ENCODE results near the gene RARS2. TPM values are rescaled to one million over a fixed set of nuclear protein-coding genes. Genes with fewer than 3 reads are reported as not detected.

The RARS2 gene
- total RNA-seq, 1 donor from 2014 or later = 22.7 TPM

GRCh38 chr6:87555506-87555905 lies 34.3 kb downstream of the RARS2 start:
- H3K27me3 Mint-ChIP-seq = no peaks in the 10 kb centered on the region
- H3K27ac Mint-ChIP-seq = no peak overlapping the region
- no peak overlapping the region for H3K4me3 Mint-ChIP-seq
- peaks cover 31% of the 10 kb centered on the region for H3K36me3 Mint-ChIP-seq (ENCODE audit: low read depth)
- no peaks in the 10 kb centered on the region for H3K9me3 Mint-ChIP-seq
- intact Hi-C loops (cut with micrococcal nuclease) = no loop called here
- no peaks in the 10 kb centered on the region for H3K4me1 Mint-ChIP-seq
- DNase-seq = no peak

GRCh38 chr6:87553159-87553765 lies 36.5 kb downstream of the RARS2 start:
- DNase-seq = no peak
- no peaks in the 10 kb centered on the region for H3K4me1 Mint-ChIP-seq
- no peaks in the 10 kb centered on the region for H3K27me3 Mint-ChIP-seq
- intact Hi-C loops (cut with micrococcal nuclease) = no loop called here
- H3K36me3 Mint-ChIP-seq (ENCODE audit: low read depth) = peaks cover 40% of the 10 kb centered on the region
- no peak overlapping the region for H3K27ac Mint-ChIP-seq
- no peaks in the 10 kb centered on the region for H3K9me3 Mint-ChIP-seq
- H3K4me3 Mint-ChIP-seq = no peak overlapping the region

GRCh38 chr6:87551799-87552198 lies 38.0 kb downstream of the RARS2 start:
- Mint-ChIP-seq H3K27me3 (no peaks in the 10 kb centered on the region), H3K4me1 (no peaks in the 10 kb centered on the region), H3K27ac (no peak overlapping the region), H3K4me3 (no peak overlapping the region), H3K9me3 (no peaks in the 10 kb centered on the region), H3K36me3 (ENCODE audit: low read depth) (peaks cover 42% of the 10 kb centered on the region)
- no peak for DNase-seq
- intact Hi-C loops (cut with micrococcal nuclease) = no loop called here

- intact Hi-C loops (cut with micrococcal nuclease) = no loop called here
- H3K27ac Mint-ChIP-seq = no peak overlapping the region
- peaks cover 4% of the 10 kb centered on the region for H3K4me1 Mint-ChIP-seq
- H3K4me3 Mint-ChIP-seq = no peak overlapping the region
- DNase-seq = no peak
- peaks cover 59% of the 10 kb centered on the region for H3K36me3 Mint-ChIP-seq (ENCODE audit: low read depth)
- no peaks in the 10 kb centered on the region for H3K27me3 Mint-ChIP-seq
- H3K9me3 Mint-ChIP-seq = peaks cover 8% of the 10 kb centered on the region
Measured at GRCh38 chr6:87544474-87544735, 45.4 kb downstream of the RARS2 start.

- H3K4me3 Mint-ChIP-seq = no peak overlapping the region
- intact Hi-C loops (cut with micrococcal nuclease) = no loop called here
- DNase-seq = no peak
- H3K36me3 Mint-ChIP-seq (ENCODE audit: low read depth) = peaks cover 62% of the 10 kb centered on the region
- peaks cover 5% of the 10 kb centered on the region for H3K4me1 Mint-ChIP-seq
- H3K27ac Mint-ChIP-seq = no peak overlapping the region
- no peaks in the 10 kb centered on the region for H3K27me3 Mint-ChIP-seq
- H3K9me3 Mint-ChIP-seq = peaks cover 11% of the 10 kb centered on the region
Measured at GRCh38 chr6:87543696-87544473, 45.9 kb downstream of the RARS2 start.

GRCh38 chr6:87541744-87542143 lies 48.0 kb downstream of the RARS2 start:
- intact Hi-C loops (cut with micrococcal nuclease) = no loop called here
- Mint-ChIP-seq H3K27ac (no peak overlapping the region), H3K4me3 (no peak overlapping the region), H3K9me3 (peaks cover 11% of the 10 kb centered on the region), H3K36me3 (ENCODE audit: low read depth) (peaks cover 59% of the 10 kb centered on the region), H3K27me3 (no peaks in the 10 kb centered on the region), H3K4me1 (peaks cover 7% of the 10 kb centered on the region)
- DNase-seq = no peak

GRCh38 chr6:87541041-87541440 lies 48.7 kb downstream of the RARS2 start:
- Mint-ChIP-seq H3K36me3 (ENCODE audit: low read depth) (peaks cover 57% of the 10 kb centered on the region), H3K4me1 (peaks cover 7% of the 10 kb centered on the region)
- no peak for DNase-seq

GRCh38 chr6:87540539-87540938 lies 49.2 kb downstream of the RARS2 start:
- Mint-ChIP-seq H3K27me3 (no peaks in the 10 kb centered on the region), H3K27ac (no peak overlapping the region), H3K4me1 (peaks cover 7% of the 10 kb centered on the region), H3K36me3 (ENCODE audit: low read depth) (peaks cover 55% of the 10 kb centered on the region), H3K4me3 (no peak overlapping the region), H3K9me3 (peaks cover 11% of the 10 kb centered on the region)
- intact Hi-C loops (cut with micrococcal nuclease) = no loop called here
- DNase-seq = no peak

More at GRCh38 chr6:87541041-87541440, 48.7 kb downstream of the RARS2 start:
- H3K9me3 Mint-ChIP-seq = peaks cover 11% of the 10 kb centered on the region
- no peak overlapping the region for H3K27ac Mint-ChIP-seq
- intact Hi-C loops (cut with micrococcal nuclease) = no loop called here
- no peaks in the 10 kb centered on the region for H3K27me3 Mint-ChIP-seq
- H3K4me3 Mint-ChIP-seq = no peak overlapping the region

GRCh38 chr6:87539554-87539953 lies 50.2 kb downstream of the RARS2 start:
- DNase-seq = no peak
- intact Hi-C loops (cut with micrococcal nuclease) = no loop called here
- no peak overlapping the region for H3K27ac Mint-ChIP-seq
- H3K4me1 Mint-ChIP-seq = peaks cover 5% of the 10 kb centered on the region
- H3K36me3 Mint-ChIP-seq (ENCODE audit: low read depth) = peaks cover 50% of the 10 kb centered on the region
- H3K27me3 Mint-ChIP-seq = no peaks in the 10 kb centered on the region
- H3K9me3 Mint-ChIP-seq = peaks cover 11% of the 10 kb centered on the region
- H3K4me3 Mint-ChIP-seq = no peak overlapping the region

- H3K27ac Mint-ChIP-seq = no peak overlapping the region
- H3K9me3 Mint-ChIP-seq = peaks cover 11% of the 10 kb centered on the region
- peaks cover 47% of the 10 kb centered on the region for H3K36me3 Mint-ChIP-seq (ENCODE audit: low read depth)
- no peaks in the 10 kb centered on the region for H3K27me3 Mint-ChIP-seq
- intact Hi-C loops (cut with micrococcal nuclease) = no loop called here
- DNase-seq = no peak
- H3K4me1 Mint-ChIP-seq = peaks cover 4% of the 10 kb centered on the region
- H3K4me3 Mint-ChIP-seq = no peak overlapping the region
Measured at GRCh38 chr6:87538510-87539260, 51.1 kb downstream of the RARS2 start.

- Mint-ChIP-seq H3K4me1 (peaks cover 4% of the 10 kb centered on the region), H3K9me3 (peaks cover 4% of the 10 kb centered on the region), H3K4me3 (no peak overlapping the region), H3K27ac (no peak overlapping the region), H3K27me3 (no peaks in the 10 kb centered on the region), H3K36me3 (ENCODE audit: low read depth) (peaks cover 30% of the 10 kb centered on the region)
- intact Hi-C loops (cut with micrococcal nuclease) = no loop called here
- no peak for DNase-seq
Measured at GRCh38 chr6:87534377-87535047, 55.3 kb downstream of the RARS2 start.

- no peaks in the 10 kb centered on the region for H3K9me3 Mint-ChIP-seq
- H3K4me1 Mint-ChIP-seq = no peaks in the 10 kb centered on the region
- H3K27me3 Mint-ChIP-seq = no peaks in the 10 kb centered on the region
- DNase-seq = no peak
- H3K27ac Mint-ChIP-seq = no peak overlapping the region
- intact Hi-C loops (cut with micrococcal nuclease) = no loop called here
- H3K4me3 Mint-ChIP-seq = no peak overlapping the region
- H3K36me3 Mint-ChIP-seq (ENCODE audit: low read depth) = peaks cover 33% of the 10 kb centered on the region
Measured at GRCh38 chr6:87529221-87529620, 60.6 kb downstream of the RARS2 start.

- H3K4me3 Mint-ChIP-seq = no peak overlapping the region
- no peak for DNase-seq
- H3K27ac Mint-ChIP-seq = no peak overlapping the region
- intact Hi-C loops (cut with micrococcal nuclease) = no loop called here
- H3K27me3 Mint-ChIP-seq = no peaks in the 10 kb centered on the region
- no peaks in the 10 kb centered on the region for H3K4me1 Mint-ChIP-seq
- H3K36me3 Mint-ChIP-seq (ENCODE audit: low read depth) = peaks cover 35% of the 10 kb centered on the region
- no peaks in the 10 kb centered on the region for H3K9me3 Mint-ChIP-seq
Measured at GRCh38 chr6:87522686-87523085, 67.1 kb downstream of the RARS2 start.

- Mint-ChIP-seq H3K27me3 (no peaks in the 10 kb centered on the region), H3K36me3 (ENCODE audit: low read depth) (peaks cover 52% of the 10 kb centered on the region), H3K27ac (no peak overlapping the region), H3K9me3 (no peaks in the 10 kb centered on the region), H3K4me3 (no peak overlapping the region), H3K4me1 (peaks cover 6% of the 10 kb centered on the region)
- no peak for DNase-seq
- intact Hi-C loops (cut with micrococcal nuclease) = no loop called here
Measured at GRCh38 chr6:87518453-87518852, 71.3 kb downstream of the RARS2 start.
